NCI-H446 treated with DMSO at 0.1 percent for 48 hours (cell line): ENCODE measurements around the gene ATP13A5.

Experiments used
- DNase-seq: peaks from one replicate; lab custom pipeline; 2025; lab: John Stamatoyannopoulos, UW

Gene ATP13A5

GRCh38 chr3:193378706-193379105, at the start of gene ATP13A5:
ATP13A5 (minus strand) TSS chr3:193378753; CDS start chr3:193378725, 28 bp downstream.
- no peak for DNase-seq

- no peak for DNase-seq
Observed at GRCh38 chr3:193418576-193419373, 40.2 kb upstream of the ATP13A5 start.

- no peak for DNase-seq
Observed at GRCh38 chr3:193416629-193417028, 38.1 kb upstream of the ATP13A5 start.

- DNase-seq = no peak
Observed at GRCh38 chr3:193407688-193408087, 29.1 kb upstream of the ATP13A5 start.

- DNase-seq = no peak
Observed at GRCh38 chr3:193407112-193407511, 28.6 kb upstream of the ATP13A5 start.

DNA sequence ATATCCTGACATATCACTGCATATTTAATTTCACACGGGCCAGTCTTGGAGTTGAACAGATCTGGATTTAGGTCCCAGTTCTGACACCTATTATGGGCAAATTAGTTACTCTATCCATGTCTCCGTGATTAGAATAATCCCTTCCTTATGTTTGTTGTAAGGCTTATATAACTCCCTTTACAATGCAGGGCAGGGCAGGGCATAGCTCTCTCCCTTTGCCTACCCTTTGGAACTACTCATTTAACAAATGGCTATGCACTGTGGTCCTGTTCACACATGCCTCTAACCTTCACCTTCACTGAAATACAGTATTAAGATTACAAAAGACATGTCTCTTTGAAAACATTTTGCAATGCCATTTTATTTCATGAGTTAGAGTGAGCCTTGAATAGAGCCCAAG, 24.8 kb upstream of the ATP13A5 start:
- no peak for DNase-seq

DNA sequence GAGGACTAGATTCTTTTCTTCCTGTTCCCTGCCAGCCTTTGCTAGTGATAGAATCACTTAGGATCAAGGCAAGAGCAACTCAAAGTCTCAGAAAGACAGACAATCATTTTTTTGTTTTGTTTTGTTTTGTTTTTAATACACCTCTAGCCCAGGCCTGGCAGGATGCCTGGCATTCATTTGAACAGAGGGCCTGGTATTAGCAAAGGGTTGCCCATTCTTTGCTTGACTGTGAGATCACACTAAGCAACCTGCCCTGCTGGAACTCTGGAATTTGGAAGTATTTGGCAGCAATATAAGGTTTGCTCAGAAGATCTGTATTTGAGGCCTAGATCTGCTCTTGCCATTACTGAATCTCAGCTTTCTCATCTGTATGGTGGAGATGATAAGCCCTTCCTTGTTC, 21.8 kb upstream of the ATP13A5 start:
- no peak for DNase-seq

DNA sequence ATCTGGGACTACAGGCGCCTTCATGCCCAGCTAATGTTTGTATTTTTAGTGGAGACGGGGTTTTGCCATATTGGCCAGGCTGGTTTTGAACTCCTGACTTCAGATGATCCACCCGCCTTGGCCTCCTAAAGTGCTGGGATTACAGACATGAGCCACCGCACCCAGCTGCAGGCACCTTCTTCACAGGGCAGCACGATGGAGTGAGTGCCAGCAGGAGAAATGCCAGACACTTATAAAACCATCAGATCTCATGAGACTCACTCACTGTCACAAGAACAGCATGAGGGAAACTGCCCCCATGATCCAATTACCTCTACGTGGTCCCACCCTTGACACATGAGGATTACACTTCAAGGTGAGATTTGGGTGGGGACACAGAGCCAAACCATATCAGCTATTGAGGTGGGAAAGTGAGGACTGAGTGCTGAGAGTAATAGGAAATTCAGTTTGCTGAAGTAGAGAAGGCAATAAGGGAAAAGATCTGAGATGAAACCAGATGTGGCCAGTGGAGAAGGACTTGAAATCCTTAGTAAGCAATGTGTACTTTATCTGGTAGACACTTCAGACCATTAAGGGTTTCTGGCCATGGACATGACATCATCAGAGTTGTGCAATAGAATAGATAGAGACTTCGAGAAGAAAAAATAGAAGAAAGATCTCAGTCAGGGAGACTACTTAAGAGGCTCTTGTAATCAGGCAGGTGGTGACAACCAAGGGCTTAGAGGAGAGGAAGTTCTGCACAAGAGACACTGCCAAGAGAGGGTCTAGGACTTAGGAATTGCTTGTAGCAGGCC, 18.1 kb upstream of the ATP13A5 start:
- DNase-seq = no peak

GRCh38 chr3:193391902-193392301, 13.3 kb upstream of the ATP13A5 start:
- no peak for DNase-seq

GRCh38 chr3:193389335-193389734, 10.8 kb upstream of the ATP13A5 start:
- DNase-seq = no peak

DNA sequence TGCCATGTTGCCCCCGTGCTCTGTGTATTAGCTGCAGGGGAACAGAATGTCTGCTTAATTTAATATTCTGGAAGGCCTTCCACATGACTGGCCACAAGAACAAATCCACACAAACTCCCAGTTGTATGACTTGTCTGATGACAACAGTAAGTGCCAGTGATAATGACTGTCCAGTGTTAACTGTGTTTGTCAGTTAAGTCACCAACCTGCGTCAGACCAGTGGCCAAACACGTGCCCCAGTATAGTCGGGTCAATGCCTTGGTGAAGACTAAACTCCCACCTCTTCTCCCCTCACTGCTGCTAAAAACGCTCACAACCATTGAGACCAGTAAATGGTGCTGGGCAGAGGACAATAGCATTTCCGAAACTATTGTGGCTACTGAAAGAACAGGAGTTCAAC, 9.8 kb upstream of the ATP13A5 start:
- DNase-seq = no peak

DNA sequence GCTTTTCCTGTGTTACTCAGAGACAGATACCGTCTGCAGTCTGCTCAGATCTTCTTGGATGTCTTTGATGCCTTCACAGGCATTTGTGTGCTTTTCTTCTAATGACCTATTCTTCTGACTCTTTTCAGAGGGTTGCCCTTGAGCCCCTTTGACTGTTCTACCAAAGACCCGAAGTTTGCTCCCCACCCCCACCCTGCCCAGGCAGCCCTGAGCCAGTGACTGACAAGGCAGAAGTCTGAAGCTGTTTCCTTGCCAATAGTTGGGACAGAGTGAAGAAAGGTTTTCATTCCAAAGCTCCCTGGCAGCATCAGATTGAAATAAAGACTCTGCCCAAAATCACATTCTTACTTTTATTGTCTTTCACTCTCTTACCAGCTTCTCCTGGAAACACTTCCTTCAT, 9.0 kb upstream of the ATP13A5 start:
- DNase-seq = no peak

GRCh38 chr3:193377591-193377990, 962 bp downstream of the ATP13A5 start:
- DNase-seq = no peak

- DNase-seq = no peak
Observed at GRCh38 chr3:193375614-193376013, 2.9 kb downstream of the ATP13A5 start.

- DNase-seq = no peak
Observed at GRCh38 chr3:193372783-193373182, 5.8 kb downstream of the ATP13A5 start.

GRCh38 chr3:193367868-193368267, 10.7 kb downstream of the ATP13A5 start:
- DNase-seq = no peak

GRCh38 chr3:193357291-193357690, 21.3 kb downstream of the ATP13A5 start:
- DNase-seq = no peak

DNA sequence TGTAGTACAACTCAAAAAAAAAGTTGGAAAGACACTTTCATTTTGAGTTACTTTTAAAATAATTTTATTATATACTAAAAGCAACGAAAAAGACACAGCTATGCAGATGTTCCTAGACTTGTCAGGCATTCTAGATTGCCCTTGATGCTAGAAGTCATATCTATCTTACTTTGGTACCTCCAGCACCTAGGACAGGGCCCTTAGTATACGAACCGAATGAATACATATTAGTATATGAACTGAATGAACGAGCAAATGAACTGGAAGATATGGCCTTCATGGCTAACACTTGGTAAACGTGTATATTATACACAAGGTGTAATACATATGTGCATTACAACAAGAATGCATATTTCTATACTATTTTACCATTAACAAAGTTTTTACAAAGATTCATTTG, 24.1 kb downstream of the ATP13A5 start:
- no peak for DNase-seq

DNA sequence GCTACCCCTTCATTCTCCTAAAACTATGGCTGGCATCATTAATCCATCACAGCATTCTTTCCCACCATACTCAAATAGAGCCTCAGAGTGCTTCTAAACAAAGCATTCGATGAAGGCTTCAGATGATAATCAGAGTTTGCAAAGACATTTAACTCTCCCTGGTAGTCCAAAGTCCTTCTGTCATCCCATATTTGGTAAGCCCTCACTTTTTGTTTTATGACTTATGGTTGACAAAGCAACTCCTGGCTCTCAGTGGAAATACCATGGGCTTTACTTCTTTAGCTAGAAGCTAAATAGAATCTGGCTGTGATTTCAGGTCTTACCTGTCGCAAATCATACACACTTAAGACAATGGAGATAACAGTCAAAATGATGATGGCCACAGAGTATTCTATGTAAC, 27.8 kb downstream of the ATP13A5 start:
- no peak for DNase-seq

DNA sequence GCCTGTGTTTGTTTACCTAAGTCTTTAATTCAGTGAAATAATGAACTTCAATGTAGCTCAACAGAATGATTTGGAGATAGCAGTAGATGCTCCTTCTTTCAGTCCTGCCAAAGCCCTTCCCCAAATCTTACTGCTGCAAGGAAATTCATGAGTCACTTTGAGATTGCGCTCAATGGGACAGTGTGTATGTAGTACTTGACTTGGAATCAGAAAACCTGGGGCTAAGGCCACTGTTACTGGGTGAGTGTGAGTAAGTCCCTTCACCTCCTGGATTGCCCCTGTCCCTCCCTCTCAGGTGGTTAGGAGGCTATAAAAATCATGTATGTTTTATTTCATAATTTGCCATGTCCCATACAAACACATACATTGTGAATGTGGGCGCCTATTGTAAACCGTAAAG, 29.9 kb downstream of the ATP13A5 start:
- no peak for DNase-seq

DNA sequence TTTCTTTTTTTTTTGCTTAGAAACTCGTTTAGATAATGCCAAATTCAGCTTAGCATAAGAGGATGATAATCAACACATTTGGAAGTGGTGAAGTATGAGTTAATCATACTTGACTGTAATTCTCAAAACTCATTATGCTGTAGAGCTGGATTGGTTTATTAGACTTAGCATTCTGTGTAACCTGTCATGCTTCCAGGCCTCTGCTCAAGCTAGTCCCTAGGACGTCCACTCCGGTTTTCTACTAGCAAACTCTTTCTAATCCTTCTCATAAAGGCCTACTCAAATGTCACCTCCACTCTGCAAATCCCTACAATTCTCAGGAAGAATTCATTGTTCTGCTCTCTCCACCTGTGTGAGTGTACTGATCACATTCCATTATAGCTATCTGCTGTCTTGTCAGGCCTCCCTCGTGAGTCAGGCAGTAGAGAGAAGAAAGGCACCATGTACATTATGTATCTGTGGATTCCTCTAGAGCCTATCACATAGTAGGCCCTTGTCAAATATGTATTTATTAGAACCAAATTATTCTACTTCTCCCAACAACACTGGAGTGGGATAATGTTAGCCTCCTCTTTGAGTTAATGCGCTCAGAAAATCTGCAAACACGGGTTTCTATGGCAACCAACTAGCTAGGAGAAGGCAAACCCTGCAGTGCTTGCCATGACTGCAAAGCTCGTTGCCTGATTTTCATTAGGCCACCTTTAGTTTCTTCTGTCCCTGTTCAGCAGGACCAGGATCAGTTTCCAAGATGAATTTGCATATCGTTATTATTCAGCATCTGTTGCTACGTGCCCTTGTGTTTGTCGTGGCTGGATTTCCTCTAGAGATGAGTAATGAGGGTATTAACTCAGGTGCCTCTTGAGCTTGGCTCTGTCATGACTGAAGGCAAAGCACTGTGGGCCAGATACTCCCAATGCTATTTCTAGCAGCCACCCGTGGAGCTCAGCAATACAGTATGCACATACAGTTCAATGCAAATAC, 30.7 kb downstream of the ATP13A5 start:
- no peak for DNase-seq

DNA sequence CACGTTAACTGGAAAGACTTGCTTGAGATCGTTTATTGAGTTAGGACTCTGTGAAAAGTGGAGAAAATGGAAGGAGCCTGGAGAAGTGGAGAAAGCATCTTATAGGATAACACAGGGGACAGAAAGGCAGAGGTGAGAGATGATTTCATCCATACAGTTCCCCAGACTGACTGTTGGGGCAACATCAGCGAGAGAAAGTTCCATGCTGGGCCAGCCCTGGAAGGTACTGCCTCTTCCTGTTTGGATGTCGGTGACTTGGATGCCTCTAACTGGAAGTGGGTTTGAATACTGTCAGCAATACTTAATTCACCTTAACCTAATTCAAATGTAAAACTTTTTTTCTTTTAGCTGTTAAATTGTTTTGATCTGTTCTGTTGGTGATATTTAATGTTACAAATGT, 32.3 kb downstream of the ATP13A5 start:
- DNase-seq = no peak
